ENCODE results near the gene SUN5. TPM values are rescaled to one million over a fixed set of nuclear protein-coding genes. Genes with fewer than 3 reads are reported as not detected.

Gene SUN5
- total and polyA plus RNA-seq, 4 donors = not detected

- Histone ChIP-seq H3K9me3 (ENCODE audit: control insufficient read depth in 4 of 4, low read length in 3 of 4) (no peaks in the 10 kb centered on the region), H3K27me3 (ENCODE audit: control insufficient read depth in 4 of 4, insufficient read depth in 4 of 4, low read length in 3 of 4) (no peaks in the 10 kb centered on the region), H3K4me3 (ENCODE audit: low read depth in 1 of 3, low read length in 3 of 3) (no peak overlapping the region), H3K27ac (ENCODE audit: low read depth in 1 of 2, low read length in 2 of 2) (no peak overlapping the region), H3K36me3 (ENCODE audit: control insufficient read depth in 4 of 4, insufficient read depth in 3 of 4, low read depth in 1 of 4, low read length in 3 of 4) (no peaks in the 10 kb centered on the region), H3K4me1 (ENCODE audit: control insufficient read depth in 4 of 4, insufficient read depth in 4 of 4, low read length in 3 of 4) (no peaks in the 10 kb centered on the region), H3K9ac (ENCODE audit: low read depth in 1 of 2, low read length in 2 of 2) (no peak overlapping the region)
- TF ChIP-seq SP1 (IDR thresholded peaks at IDR 0.05) (no peak), JUND (IDR thresholded peaks at IDR 0.05) (no peak), ZBTB33 (IDR thresholded peaks at IDR 0.05) (no peak), EGR1 (IDR thresholded peaks at IDR 0.05; ENCODE audit: low read depth in 2 of 2) (no peak), REST (IDR thresholded peaks at IDR 0.05) (no peak), RXRA (IDR thresholded peaks at IDR 0.05) (no peak), CTCF (IDR thresholded peaks at IDR 0.05; ENCODE audit: low read depth, low read length, missing input control) (no peak)
- 90% methylated on average over 11 of the region's 11 CpGs for WGBS
- DNase-seq (ENCODE audit: low spot score) = no peak
Observed at GRCh38 chr20:32987044-32987825, 17.0 kb downstream of the SUN5 start.

- Histone ChIP-seq H3K27ac (ENCODE audit: low read depth in 1 of 2, low read length in 2 of 2) (no peak overlapping the region), H3K4me1 (ENCODE audit: control insufficient read depth in 4 of 4, insufficient read depth in 4 of 4, low read length in 3 of 4) (no peaks in the 10 kb centered on the region), H3K27me3 (ENCODE audit: control insufficient read depth in 4 of 4, insufficient read depth in 4 of 4, low read length in 3 of 4) (no peaks in the 10 kb centered on the region), H3K9ac (ENCODE audit: low read depth in 1 of 2, low read length in 2 of 2) (no peak overlapping the region), H3K36me3 (ENCODE audit: control insufficient read depth in 4 of 4, insufficient read depth in 3 of 4, low read depth in 1 of 4, low read length in 3 of 4) (no peaks in the 10 kb centered on the region), H3K9me3 (ENCODE audit: control insufficient read depth in 4 of 4, low read length in 3 of 4) (no peaks in the 10 kb centered on the region), H3K4me3 (ENCODE audit: low read depth in 1 of 3, low read length in 3 of 3) (no peak overlapping the region)
- DNase-seq (ENCODE audit: low spot score) = no peak
- 80% methylated on average over 18 of the region's 18 CpGs for WGBS
- TF ChIP-seq JUND (IDR thresholded peaks at IDR 0.05) (no peak), HNF4G (IDR thresholded peaks at IDR 0.05) (no peak), NR2F2 (IDR thresholded peaks at IDR 0.05) (no peak), FOXA1 (IDR thresholded peaks at IDR 0.05) (no peak), TAF1 (conservative IDR thresholded peaks at IDR 0.05) (no peak), ATF3 (IDR thresholded peaks at IDR 0.05) (no peak), FOXA2 (IDR thresholded peaks at IDR 0.05) (no peak), HNF4A (conservative IDR thresholded peaks at IDR 0.05) (no peak), MAX (IDR thresholded peaks at IDR 0.05) (no peak), YY1 (IDR thresholded peaks at IDR 0.05) (no peak), CTCF (IDR thresholded peaks at IDR 0.05; ENCODE audit: low read depth, low read length, missing input control) (no peak), RXRA (IDR thresholded peaks at IDR 0.05) (no peak), SP1 (IDR thresholded peaks at IDR 0.05) (no peak), RAD21 (IDR thresholded peaks at IDR 0.05) (no peak), GABPA (IDR thresholded peaks at IDR 0.05 in 1 of 2, conservative IDR thresholded peaks at IDR 0.05 in 1 of 2) (no peak), EGR1 (IDR thresholded peaks at IDR 0.05; ENCODE audit: low read depth in 2 of 2) (no peak), ZBTB33 (IDR thresholded peaks at IDR 0.05) (no peak)
Observed at GRCh38 chr20:32986331-32986966, 17.8 kb downstream of the SUN5 start.
